Measurements from ENCODE around the gene OLFML1. TPM values are rescaled to one million over a fixed set of nuclear protein-coding genes. Genes with fewer than 3 reads are reported as not detected.

OLFML1 gene
- total and polyA plus RNA-seq, 2 of the 8 experiments (the other 6 are each of a cell fraction or from before 2014, with no cell fraction given) = 0.24 TPM; not detected in 1

DNA sequence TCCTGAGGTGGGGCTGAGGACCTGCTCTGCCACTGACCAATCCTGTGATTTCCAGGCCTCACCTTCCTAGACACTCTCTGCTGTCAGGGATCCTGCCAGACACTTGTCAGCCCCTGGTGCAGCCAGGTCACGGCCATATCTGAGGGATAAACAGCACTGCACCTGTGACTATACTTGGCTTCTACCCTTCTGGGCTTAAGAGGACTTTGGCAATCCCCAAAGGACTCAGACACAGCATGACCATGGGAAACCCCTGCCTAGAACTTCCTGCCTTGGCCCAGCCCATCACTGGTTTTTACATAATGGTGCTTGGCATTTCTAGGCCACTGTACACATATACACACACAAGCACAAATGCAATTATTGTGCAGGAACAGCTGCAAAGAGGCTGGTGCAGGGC lies 11.6 kb upstream of the OLFML1 start:
- Histone ChIP-seq H2BK5ac (ENCODE audit: low read depth, low read length) (no peak overlapping the region), H3K9ac (replicated peaks in 1 of 4; ENCODE audit: extremely low read depth in 1 of 4, low read depth in 3 of 4, low read length in 3 of 4) (no peak overlapping the region), H3K23me2 (ENCODE audit: low read depth, low read length) (no peaks in the 10 kb centered on the region), H3K9me3 (ENCODE audit: insufficient read depth in 2 of 2, low read depth in 1 of 2, low read length in 1 of 2) (no peaks in the 10 kb centered on the region), H2BK15ac (ENCODE audit: low read length) (no peak overlapping the region), H3K4me3 (ENCODE audit: extremely low read depth in 1 of 4, insufficient read depth in 2 of 4, low read depth in 3 of 4, low read length in 4 of 4) (no peak overlapping the region), H2BK12ac (ENCODE audit: low read depth, low read length) (no peak overlapping the region), H3K79me1 (ENCODE audit: low read depth, low read length) (no peaks in the 10 kb centered on the region), H2BK20ac (ENCODE audit: low read length) (no peak overlapping the region), H3K14ac (ENCODE audit: insufficient read length) (no peak overlapping the region), H3K23ac (ENCODE audit: insufficient read length) (no peak overlapping the region), H3K27ac (ENCODE audit: low read depth, low read length) (no peak overlapping the region), H4K20me1 (replicated peaks in 1 of 2; ENCODE audit: control insufficient read depth in 1 of 2, insufficient read depth in 2 of 2, low read length in 2 of 2) (no peaks in the 10 kb centered on the region), H4K5ac (ENCODE audit: insufficient read length, low read depth, low read length) (no peak overlapping the region), H3K4ac (replicated peaks; ENCODE audit: insufficient read length, low read depth, low read length) (no peak overlapping the region), H3K36me3 (ENCODE audit: control insufficient read depth in 2 of 4, insufficient read depth in 4 of 4, low read length in 3 of 4) (no peaks in the 10 kb centered on the region), H3K18ac (ENCODE audit: extremely low read depth, low read length) (no peak overlapping the region), H4K91ac (replicated peaks; ENCODE audit: insufficient read length, low read length) (no peak overlapping the region), H3K4me2 (ENCODE audit: insufficient read depth in 1 of 2, low read depth in 2 of 2, low read length in 2 of 2) (no peak overlapping the region), H3K4me1 (replicated peaks in 1 of 4; ENCODE audit: control insufficient read depth in 3 of 4, insufficient read depth in 4 of 4, low read length in 3 of 4) (no peaks in the 10 kb centered on the region), H2AFZ (ENCODE audit: low read length) (no peak overlapping the region), H3K27me3 (replicated peaks in 1 of 4; ENCODE audit: control insufficient read depth in 3 of 4, extremely low read depth in 1 of 4, insufficient read depth in 3 of 4, low read length in 3 of 4) (no peaks in the 10 kb centered on the region), H3K79me2 (ENCODE audit: control insufficient read depth in 1 of 2, insufficient read depth in 2 of 2, low read length in 2 of 2) (no peaks in the 10 kb centered on the region), H4K8ac (ENCODE audit: extremely low read depth, insufficient read depth, low read length) (no peak overlapping the region; the same call in 1 of the 2 replicates), H2AK5ac (ENCODE audit: low read depth, low read length) (no peak overlapping the region), H3K56ac (replicated peaks; ENCODE audit: insufficient read length, low read depth, low read length) (no peak overlapping the region), H2BK120ac (replicated peaks; ENCODE audit: low read depth, low read length) (no peak overlapping the region)
- ChIA-PET POLR2A (ENCODE audit: partially characterized antibody) (no interaction called here), CTCF (ENCODE audit: partially characterized antibody) (interaction anchor here (0.9 kb wide), 1 partner anchor 13 kb away, joined by 5 read pairs; no protein-coding TSS in a partner anchor)
- 20% methylated on average over 1 of the region's 1 CpG; no CpG with 5 or more reads in 1 of the 2 experiments for WGBS, 2 experiments (ENCODE audit: extremely low coverage in 1 of 2, insufficient coverage in 1 of 2, insufficient read length in 1 of 2, insufficient replicate concordance in 2 of 2, low coverage in 1 of 2, low lambda C conversion rate in 2 of 2, missing lambda C conversion rate in 1 of 2)
- no peak for TF ChIP-seq RNF2 (IDR thresholded peaks at IDR 0.05; ENCODE audit: borderline replicate concordance, low read depth, low read length, missing control alignments, poor library complexity, severe bottlenecking)
- no peak for TF ChIP-seq EGR1 (IDR thresholded peaks at IDR 0.05; ENCODE audit: borderline replicate concordance, low read depth, low read length)
- no peak for DNase-seq (ENCODE audit: low read depth in 1 of 2, low spot score in 2 of 2)
- FAIRE-seq = no peak
